Measurements from ENCODE around the gene PLIN3. TPM values are rescaled to one million over a fixed set of nuclear protein-coding genes. Genes with fewer than 3 reads are reported as not detected.

The PLIN3 gene
- total and polyA plus RNA-seq, 2 donors (not counting 3 experiments of a cell fraction or from before 2014, with no cell fraction given), result 76.8 to 88.9 TPM

- Histone ChIP-seq H4K20me1 (replicated peaks; ENCODE audit: control insufficient read depth, extremely low read depth, insufficient read depth, low read length) (no peaks in the 10 kb centered on the region), H3K4me1 (ENCODE audit: control insufficient read depth, extremely low read depth, insufficient read depth, low read length) (peaks cover 46% of the 10 kb centered on the region), H3K9ac (replicated peaks; ENCODE audit: extremely low read depth, insufficient read depth, low read length) (no peak overlapping the region), H3K79me2 (ENCODE audit: control insufficient read depth, insufficient read depth, low read length) (peaks cover 80% of the 10 kb centered on the region), H3K9me3 (replicated peaks; ENCODE audit: control insufficient read depth, insufficient read depth, low read length) (no peaks in the 10 kb centered on the region), H2AFZ (ENCODE audit: low read depth, low read length) (no peak overlapping the region), H3K27ac (ENCODE audit: insufficient read depth, low read depth, low read length) (no peak overlapping the region), H3K9me1 (replicated peaks; ENCODE audit: control insufficient read depth, extremely low read depth, insufficient read depth, low read length) (no peaks in the 10 kb centered on the region), H3K36me3 (ENCODE audit: control insufficient read depth in 2 of 2, extremely low read depth in 1 of 2, insufficient read depth in 2 of 2, low read length in 2 of 2) (no peaks in the 10 kb centered on the region), H3K27me3 (ENCODE audit: control insufficient read depth in 2 of 2, insufficient read depth in 2 of 2, low read length in 2 of 2) (no peaks in the 10 kb centered on the region), H3K4me3 (replicated peaks in 1 of 3; ENCODE audit: insufficient read depth in 1 of 3, low read depth in 1 of 3, low read length in 3 of 3) (no peak overlapping the region), H3K4me2 (ENCODE audit: insufficient read depth, low read length) (no peak overlapping the region)
- TF ChIP-seq MAX (IDR thresholded peaks at IDR 0.05; ENCODE audit: insufficient read depth, insufficient read length) (no peak), POLR2A (IDR thresholded peaks at IDR 0.05; ENCODE audit: low read depth, low read length) (no peak), JUN (IDR thresholded peaks at IDR 0.05; ENCODE audit: borderline replicate concordance, insufficient read depth, insufficient read length, low read depth) (no peak), FOS (IDR thresholded peaks at IDR 0.05; ENCODE audit: borderline replicate concordance, insufficient read depth, low read length) (no peak), EZH2 (IDR thresholded peaks at IDR 0.05; ENCODE audit: borderline replicate concordance, low read depth, low read length, severe bottlenecking) (no peak), CTCF (IDR thresholded peaks at IDR 0.05; ENCODE audit: extremely low read depth in 1 of 2, insufficient read depth in 1 of 2, low read depth in 1 of 2, low read length in 2 of 2) (no peak)
- ChIA-PET CTCF (interaction anchor here (2.0 to 5.6 kb wide), 3 partner anchors 43 to 117 kb away, joined by 7 to 176 read pairs (median 164); partner anchors contain the start of gene PLIN3), POLR2A (no interaction called here)
- FAIRE-seq (no peak), DNase-seq (ENCODE audit: low read depth, low spot score) (no peak)
- BruUV-seq (replicated peaks), result no TSS peak
- intact Hi-C loops (cut with micrococcal nuclease), result loop anchor here (5.0 to 10.0 kb wide), 2 partner anchors 179 to 1828 kb away; no protein-coding TSS in a partner anchor
- dilution Hi-C loops (cut with MboI; ENCODE audit: extremely low pct_ligation_motif_present, low sequenced_read_pairs), result no loop called here
Measured at GRCh38 chr19:4913996-4914735, 46.7 kb upstream of the PLIN3 start.
